Measurements from ENCODE around the gene CHMP4A. TPM values are rescaled to one million over a fixed set of nuclear protein-coding genes. Genes with fewer than 3 reads are reported as not detected.
A peak's percentile ranks its signal among the peaks of the same experiment; 100 is the strongest.

The CHMP4A gene
- total RNA-seq, 1 donor from 2014 or later, result 30.1 TPM

- ATAC-seq (no peak), DNase-seq (no peak)
- intact Hi-C loops (cut with micrococcal nuclease), result no loop called here
These were observed 29.0 kb downstream of the CHMP4A start for GRCh38 chr14:24184104-24184970.

GRCh38 chr14:24183014-24183481 lies 30.2 kb downstream of the CHMP4A start:
- ATAC-seq (no peak), DNase-seq (no peak)
- intact Hi-C loops (cut with micrococcal nuclease), result no loop called here

- no peak for ATAC-seq
- intact Hi-C loops (cut with micrococcal nuclease), result no loop called here
- no peak for DNase-seq
These were observed 31.0 kb downstream of the CHMP4A start for GRCh38 chr14:24182110-24182882.

DNA sequence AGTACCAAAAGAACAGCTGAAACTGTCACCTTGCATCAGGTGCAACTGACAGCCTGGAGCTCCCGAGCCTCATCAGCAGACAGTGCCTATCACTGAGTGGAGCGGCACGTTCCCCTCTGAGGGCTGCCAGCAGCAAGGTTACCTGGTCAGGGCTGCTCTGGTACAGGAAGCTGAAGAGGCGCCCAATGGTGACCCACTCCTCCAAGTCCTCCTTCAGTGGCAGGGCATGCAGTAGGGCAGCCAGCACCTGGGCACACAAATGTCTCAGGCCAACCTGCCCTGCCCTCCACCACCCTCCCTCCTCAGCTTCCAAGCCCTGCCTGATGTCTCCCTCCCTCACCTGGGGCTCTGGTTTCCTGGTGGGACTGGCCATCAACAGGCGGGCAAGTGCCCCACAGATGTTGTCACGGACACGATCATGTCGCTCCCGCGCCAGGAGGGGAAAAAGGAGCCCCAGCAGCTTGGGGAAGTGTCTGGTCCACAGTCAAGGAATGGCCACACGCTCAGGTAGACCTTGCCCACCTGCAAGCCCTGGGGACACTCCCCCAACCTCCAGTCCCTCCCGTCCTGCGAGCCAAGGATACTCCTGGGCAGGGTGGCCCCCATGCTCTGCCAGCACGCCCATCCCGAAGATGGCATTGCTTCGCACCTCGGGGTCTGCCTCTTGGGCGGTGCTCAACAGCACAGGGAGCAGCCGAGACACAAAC lies 31.8 kb downstream of the CHMP4A start:
- DNase-seq (no peak), ATAC-seq (no peak)
- intact Hi-C loops (cut with micrococcal nuclease), result no loop called here

DNA sequence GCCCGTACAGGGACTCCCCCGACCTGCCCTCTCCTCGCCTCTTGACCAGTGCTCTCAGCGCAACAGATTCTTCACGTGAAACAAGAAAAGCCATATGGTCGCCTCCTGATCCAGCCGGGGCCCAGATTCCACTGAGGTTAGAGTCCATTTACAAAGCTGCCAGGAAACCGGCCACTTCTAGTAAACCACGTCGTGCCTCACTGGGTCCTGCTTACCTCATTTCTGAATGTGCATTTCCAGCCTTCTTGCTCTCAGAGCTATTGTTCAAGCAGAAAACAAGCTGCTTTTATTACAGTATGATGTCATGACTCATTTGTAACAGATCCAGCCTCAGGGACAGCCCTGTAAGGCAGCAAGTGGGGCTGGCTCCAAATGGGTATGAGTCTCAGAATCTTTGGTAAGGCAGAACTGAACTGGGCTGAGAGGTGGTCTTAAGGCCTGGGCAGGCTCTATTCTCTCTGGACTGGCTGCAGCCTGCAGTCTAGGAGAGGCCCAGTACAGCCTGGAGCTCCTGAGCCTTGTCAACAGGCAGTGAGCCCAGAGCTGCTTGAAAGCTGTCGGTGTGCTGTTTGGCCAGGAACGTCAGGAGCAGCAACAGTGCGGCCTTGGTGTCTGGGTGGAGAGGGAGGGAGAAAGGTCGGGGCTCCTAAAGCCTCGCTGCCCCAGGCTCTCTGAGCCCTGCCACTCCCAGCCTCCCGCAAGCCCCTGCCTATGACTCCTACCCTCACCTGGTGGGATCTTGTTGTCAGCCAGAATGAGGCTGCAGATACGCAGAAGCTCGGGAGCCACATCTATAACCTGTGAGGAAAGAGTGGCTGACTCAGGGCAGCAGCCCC lies 33.1 kb downstream of the CHMP4A start:
- intact Hi-C loops (cut with micrococcal nuclease), result no loop called here
- no peak for DNase-seq

DNA sequence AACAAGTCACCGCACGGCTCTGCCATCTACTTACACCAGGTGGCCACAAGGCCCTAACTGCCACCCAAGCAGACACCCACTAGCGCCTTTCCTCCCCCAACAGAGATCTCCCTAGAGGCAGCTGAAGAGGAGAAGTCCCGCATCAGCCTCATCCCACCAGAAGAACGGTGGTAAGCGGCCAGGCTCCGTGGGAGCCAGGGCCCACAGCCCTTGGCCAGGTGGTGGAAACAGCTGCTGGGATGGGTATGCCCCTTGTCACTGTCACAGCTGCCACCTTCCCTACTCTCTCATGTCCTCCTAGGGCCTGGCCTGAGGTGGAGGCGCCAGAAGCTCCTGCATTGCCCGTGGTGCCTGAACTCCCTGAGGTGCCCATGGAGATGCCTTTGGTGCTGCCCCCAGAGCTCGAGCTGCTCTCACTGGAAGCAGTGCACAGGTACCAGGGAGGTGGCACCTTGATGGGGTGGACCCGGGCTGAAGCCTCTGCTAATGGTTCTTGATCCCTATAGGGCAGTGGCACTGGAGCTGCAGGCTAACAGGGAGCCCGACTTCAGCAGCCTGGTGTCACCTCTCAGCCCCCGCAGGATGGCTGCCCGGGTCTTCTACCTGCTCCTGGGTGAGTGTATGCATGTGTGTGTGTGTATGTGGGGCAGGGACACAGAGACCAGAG lies 33.9 kb downstream of the CHMP4A start:
- ATAC-seq (peak; percentile 4), DNase-seq (no peak)

More for the DNA sequence above, 33.1 kb downstream of the CHMP4A start:
- ATAC-seq, result peak; percentile 74

GRCh38 chr14:24178399-24179178 lies 34.7 kb downstream of the CHMP4A start:
- DNase-seq (no peak), ATAC-seq (no peak)
- intact Hi-C loops (cut with micrococcal nuclease), result no loop called here

More for the DNA sequence above, 33.9 kb downstream of the CHMP4A start:
- intact Hi-C loops (cut with micrococcal nuclease), result no loop called here

DNA sequence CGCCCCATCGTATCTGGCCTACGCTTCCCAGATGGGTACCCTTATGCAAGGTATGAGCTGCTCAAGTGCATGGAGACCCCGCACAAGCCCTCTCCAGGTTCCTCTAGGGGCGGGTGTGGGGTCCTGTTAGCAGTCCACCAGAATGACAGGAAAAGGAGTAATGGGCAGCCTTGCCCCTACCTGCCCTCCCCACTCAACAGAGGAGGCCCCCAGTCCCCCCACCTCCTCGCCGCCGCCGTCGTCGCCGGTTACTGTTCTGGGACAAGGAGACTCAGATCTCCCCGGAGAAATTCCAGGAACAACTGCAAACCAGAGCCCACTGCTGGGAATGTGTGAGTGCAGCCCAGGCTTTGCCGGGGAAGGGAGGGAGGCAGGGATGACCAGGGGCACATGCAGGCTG lies 35.4 kb downstream of the CHMP4A start:
- ATAC-seq (no peak), DNase-seq (no peak)
- intact Hi-C loops (cut with micrococcal nuclease), result no loop called here

GRCh38 chr14:24177041-24177825 lies 36.1 kb downstream of the CHMP4A start:
- DNase-seq (no peak), ATAC-seq (no peak)
- intact Hi-C loops (cut with micrococcal nuclease), result no loop called here

DNA sequence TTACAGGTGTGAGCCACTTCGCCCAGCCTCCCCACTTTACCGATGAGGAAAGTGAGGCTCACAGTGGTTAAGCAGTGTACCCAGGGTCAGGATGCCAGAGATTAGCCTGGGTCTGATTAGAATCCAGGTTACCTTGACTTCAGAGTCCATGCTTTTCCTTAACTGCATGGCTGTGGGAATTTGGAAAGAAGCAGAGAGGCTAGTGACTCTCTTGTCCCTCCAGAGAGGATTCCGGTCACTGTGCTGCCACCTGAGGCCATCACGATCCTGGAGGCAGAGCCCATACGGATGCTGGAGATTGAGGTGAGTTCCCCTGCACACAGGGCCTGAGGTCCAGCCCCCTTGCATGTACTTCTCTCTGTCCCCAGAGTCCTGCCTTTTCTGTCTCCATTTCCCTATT lies 36.7 kb downstream of the CHMP4A start:
- DNase-seq (no peak), ATAC-seq (no peak)
- intact Hi-C loops (cut with micrococcal nuclease), result no loop called here

GRCh38 chr14:24172871-24173281 lies 40.4 kb downstream of the CHMP4A start:
- DNase-seq (no peak), ATAC-seq (no peak)
- intact Hi-C loops (cut with micrococcal nuclease), result no loop called here

- no peak for ATAC-seq
- intact Hi-C loops (cut with micrococcal nuclease), result no loop called here
- no peak for DNase-seq
These were observed 40.9 kb downstream of the CHMP4A start for GRCh38 chr14:24172261-24172860.

- peak; percentile 78 for ATAC-seq
- intact Hi-C loops (cut with micrococcal nuclease), result no loop called here
- peak; percentile 73 for DNase-seq
These were observed 41.6 kb downstream of the CHMP4A start, which contains the start of gene REC8 for GRCh38 chr14:24171422-24172260. Gene REC8, plus strand, starts transcription at chr14:24172080. Its CDS starts 473 bp downstream, at chr14:24172553.

DNA sequence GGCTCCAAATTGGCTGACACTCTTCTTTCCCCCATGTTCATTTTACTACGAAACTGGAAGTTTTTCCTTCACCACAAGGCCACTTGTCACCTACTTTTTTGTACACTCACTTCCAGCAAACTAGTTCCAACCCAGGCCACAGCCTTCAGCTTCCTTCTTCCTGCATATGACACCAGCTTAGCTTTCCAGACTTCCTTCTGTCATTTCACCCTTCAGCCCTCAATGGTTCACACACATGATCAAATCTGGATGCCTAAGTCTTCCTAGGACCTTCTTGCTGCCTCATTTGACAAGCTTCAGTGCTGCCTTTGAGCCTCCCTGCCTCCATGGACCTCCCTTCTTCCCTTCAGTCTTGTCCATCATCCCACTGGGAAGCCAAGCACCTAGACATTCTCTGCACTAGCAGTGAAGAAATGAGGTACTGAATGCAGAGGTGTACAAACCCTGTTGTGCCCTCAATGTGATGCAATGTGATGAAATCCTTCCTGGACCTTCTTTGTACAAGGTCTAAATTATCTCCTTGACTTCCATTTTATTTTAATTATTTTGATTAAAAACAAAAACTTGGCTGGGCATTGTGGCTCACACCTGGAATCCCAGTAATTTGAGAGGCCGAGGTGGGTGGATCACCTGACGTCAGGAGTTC lies 45.7 kb downstream of the CHMP4A start:
- ATAC-seq, result no peak
- DNase-seq, result no peak
- intact Hi-C loops (cut with micrococcal nuclease), result no loop called here

DNA sequence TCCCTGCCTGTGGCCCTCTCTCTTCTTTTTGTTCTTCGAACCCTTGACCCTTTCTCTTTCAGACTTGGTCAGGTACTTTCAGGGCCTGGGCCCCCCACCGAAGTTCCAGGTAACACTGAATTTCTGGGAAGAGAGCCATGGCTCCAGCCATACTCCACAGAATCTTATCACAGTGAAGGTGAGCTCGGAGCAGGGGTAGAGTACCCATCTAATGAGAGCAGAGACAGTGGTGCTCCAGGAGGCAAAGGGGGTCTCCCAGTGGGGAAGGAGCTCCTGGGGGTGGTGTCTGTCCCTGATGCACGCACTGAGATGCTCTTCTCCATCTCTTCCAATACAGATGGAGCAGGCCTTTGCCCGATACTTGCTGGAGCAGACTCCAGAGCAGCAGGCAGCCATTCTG lies 47.5 kb downstream of the CHMP4A start:
- intact Hi-C loops (cut with micrococcal nuclease), result no loop called here
- DNase-seq, result peak; percentile 13
- ATAC-seq, result no peak
